Stimulated activated CD8-positive, alpha-beta memory T cell treated with anti-CD3 and anti-CD28 coated beads, Interleukin-15, amount 100 ng/mL, for 1 hour (primary cell): ENCODE measurements around the gene PHF2.

Experiments used
- DNase-seq: peaks from one replicate; pipeline ENCODE4 v3.0.0-alpha.2; 2020; ENCODE audit warnings: low read depth

Gene PHF2

GRCh38 chr9:93701494-93702218 is 125.3 kb downstream of the PHF2 start:
- no peak for DNase-seq

- DNase-seq: no peak
Measured at GRCh38 chr9:93702261-93702660, 125.9 kb downstream of the PHF2 start.

- DNase-seq: no peak
Measured at GRCh38 chr9:93708289-93708986, 132.1 kb downstream of the PHF2 start.

- DNase-seq: no peak
Measured at GRCh38 chr9:93708987-93709302, 132.6 kb downstream of the PHF2 start.

- DNase-seq: no peak
Measured at GRCh38 chr9:93709600-93710369, 133.4 kb downstream of the PHF2 start.

GRCh38 chr9:93710370-93710723 is 134.0 kb downstream of the PHF2 start:
- DNase-seq: no peak

- DNase-seq: no peak
Measured at GRCh38 chr9:93711002-93711401, 134.6 kb downstream of the PHF2 start.

- DNase-seq: no peak
Measured at GRCh38 chr9:93712896-93713295, 136.5 kb downstream of the PHF2 start.

GRCh38 chr9:93713716-93714115 is 137.3 kb downstream of the PHF2 start:
- DNase-seq: no peak

- DNase-seq: no peak
Measured at GRCh38 chr9:93721417-93721965, 145.1 kb downstream of the PHF2 start.

GRCh38 chr9:93724852-93725251 is 148.5 kb downstream of the PHF2 start:
- DNase-seq: no peak

GRCh38 chr9:93725382-93725781 is 149.0 kb downstream of the PHF2 start:
- DNase-seq: no peak

GRCh38 chr9:93726147-93726546 is 149.8 kb downstream of the PHF2 start:
- no peak for DNase-seq
